ENCODE results near the gene EPHA4.
"Not testable (repeated sequence)": the region's sequence is repeated elsewhere in the genome, so short reads cannot be mapped to it uniquely, and the experiment has no call there.

Gene EPHA4

DNA sequence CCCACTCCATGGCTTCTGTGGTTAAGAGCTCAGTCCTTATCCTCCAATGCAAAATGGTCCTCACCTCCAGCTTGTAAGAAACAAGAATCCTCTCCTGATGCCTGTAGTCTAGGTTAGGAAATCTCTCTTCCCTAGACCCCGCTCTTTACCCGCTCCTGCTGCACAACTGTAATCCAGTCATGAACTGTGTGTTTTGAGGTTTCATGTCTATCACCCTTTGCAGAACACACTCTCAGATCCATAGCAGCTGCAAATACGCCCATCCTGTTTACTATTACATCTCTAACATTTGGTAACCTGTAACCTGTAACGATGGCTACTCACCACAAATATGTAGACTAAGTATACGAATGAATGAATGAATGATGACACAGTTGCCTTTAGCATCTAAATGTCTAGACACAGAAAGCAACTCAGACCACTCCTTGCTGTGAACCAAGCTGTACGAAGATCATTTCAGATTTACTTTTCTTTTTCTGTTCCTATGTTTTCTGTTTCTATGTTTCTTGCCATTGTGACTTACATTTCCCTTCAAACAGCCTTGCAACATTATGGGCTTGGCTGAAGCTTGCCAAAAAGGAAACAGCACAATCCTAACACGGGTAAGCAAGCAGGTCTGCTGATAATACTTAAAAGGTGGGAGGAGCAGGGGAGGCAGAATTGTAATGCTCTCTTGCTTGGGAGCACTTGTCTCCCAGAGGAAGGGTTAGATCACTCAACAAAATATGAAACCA lies 53.7 kb downstream of the EPHA4 start:
- no peak overlapping the region for H3K27ac ChIP-seq
- ChIA-PET CTCF (interaction anchor here (0.5 to 0.6 kb wide), 2 partner anchors 28 to 564 kb away, joined by 3 read pairs; no protein-coding TSS in a partner anchor), POLR2A (ENCODE audit: low non-redundant PET) (no interaction called here)
- no peak for DNase-seq (ENCODE audit: low spot score)
- TF ChIP-seq, protein P1, sequence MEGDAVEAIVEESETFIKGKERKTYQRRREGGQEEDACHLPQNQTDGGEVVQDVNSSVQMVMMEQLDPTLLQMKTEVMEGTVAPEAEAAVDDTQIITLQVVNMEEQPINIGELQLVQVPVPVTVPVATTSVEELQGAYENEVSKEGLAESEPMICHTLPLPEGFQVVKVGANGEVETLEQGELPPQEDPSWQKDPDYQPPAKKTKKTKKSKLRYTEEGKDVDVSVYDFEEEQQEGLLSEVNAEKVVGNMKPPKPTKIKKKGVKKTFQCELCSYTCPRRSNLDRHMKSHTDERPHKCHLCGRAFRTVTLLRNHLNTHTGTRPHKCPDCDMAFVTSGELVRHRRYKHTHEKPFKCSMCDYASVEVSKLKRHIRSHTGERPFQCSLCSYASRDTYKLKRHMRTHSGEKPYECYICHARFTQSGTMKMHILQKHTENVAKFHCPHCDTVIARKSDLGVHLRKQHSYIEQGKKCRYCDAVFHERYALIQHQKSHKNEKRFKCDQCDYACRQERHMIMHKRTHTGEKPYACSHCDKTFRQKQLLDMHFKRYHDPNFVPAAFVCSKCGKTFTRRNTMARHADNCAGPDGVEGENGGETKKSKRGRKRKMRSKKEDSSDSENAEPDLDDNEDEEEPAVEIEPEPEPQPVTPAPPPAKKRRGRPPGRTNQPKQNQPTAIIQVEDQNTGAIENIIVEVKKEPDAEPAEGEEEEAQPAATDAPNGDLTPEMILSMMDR (conservative IDR thresholded peaks at IDR 0.05; ENCODE audit: low read depth), result no peak

- no peak for DNase-seq (ENCODE audit: low spot score)
- CTCF ChIA-PET, result no interaction called here
- no peak overlapping the region for H3K27ac ChIP-seq
- POLR2A ChIA-PET (ENCODE audit: low non-redundant PET), result no interaction called here
- TF ChIP-seq, protein P1 (conservative IDR thresholded peaks at IDR 0.05; ENCODE audit: low read depth), result no peak
Measured at GRCh38 chr2:221517696-221518151, 54.4 kb downstream of the EPHA4 start.

DNA sequence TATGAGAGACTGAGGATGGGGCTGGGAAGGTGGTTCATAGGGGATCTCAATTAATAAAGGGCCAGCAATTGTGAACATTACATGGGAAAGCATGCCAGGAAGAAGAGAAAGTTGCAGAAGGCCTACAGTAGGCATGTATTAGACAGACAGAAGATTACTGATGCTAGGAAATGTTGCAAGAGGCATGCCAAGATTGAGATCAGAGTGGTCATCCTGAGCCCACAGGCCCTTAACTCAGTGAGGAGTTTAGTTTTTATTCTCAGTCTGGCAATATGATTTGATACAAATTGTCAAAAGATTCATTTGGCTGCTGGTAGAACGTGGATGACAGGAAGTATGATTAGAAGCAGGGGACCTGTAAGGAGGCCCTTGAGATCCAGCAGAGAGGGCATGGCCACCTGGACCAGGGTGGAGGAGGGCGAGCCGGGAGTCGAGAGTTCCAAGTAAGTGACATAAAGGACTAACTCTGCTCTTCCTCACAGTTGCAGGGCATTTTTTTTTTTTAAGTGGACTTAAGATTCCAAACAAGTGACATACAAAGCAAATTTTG lies 54.9 kb downstream of the EPHA4 start:
- DNase-seq (ENCODE audit: low spot score), result no peak
- ChIA-PET CTCF (no interaction called here), POLR2A (ENCODE audit: low non-redundant PET) (no interaction called here)
- no peak overlapping the region for H3K27ac ChIP-seq
- TF ChIP-seq, protein P1 (conservative IDR thresholded peaks at IDR 0.05; ENCODE audit: low read depth), result no peak

DNA sequence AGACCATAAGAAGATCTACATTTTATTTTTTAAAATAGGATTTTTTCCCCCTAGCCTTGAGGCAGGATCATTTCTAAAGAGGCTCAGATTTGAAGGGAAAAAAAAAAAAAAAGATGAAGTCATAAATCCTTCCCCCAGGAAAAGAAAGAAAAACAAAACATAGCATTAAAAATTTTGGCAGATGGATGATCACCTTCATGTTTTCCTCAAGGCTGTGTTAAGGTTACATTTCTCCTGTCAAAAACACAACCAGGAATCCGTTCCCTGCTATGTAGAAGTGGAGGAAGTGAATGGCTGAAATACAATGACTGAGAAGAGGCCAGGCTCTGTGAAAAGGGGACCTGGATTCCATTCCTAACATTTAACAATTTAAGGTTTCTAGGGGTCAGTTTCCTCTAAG lies 56.2 kb downstream of the EPHA4 start:
- ChIA-PET CTCF (no interaction called here), POLR2A (ENCODE audit: low non-redundant PET) (no interaction called here)
- H3K27ac ChIP-seq, result no peak overlapping the region
- DNase-seq (ENCODE audit: low spot score), result no peak
- TF ChIP-seq, protein P1 (conservative IDR thresholded peaks at IDR 0.05; ENCODE audit: low read depth), result no peak

DNA sequence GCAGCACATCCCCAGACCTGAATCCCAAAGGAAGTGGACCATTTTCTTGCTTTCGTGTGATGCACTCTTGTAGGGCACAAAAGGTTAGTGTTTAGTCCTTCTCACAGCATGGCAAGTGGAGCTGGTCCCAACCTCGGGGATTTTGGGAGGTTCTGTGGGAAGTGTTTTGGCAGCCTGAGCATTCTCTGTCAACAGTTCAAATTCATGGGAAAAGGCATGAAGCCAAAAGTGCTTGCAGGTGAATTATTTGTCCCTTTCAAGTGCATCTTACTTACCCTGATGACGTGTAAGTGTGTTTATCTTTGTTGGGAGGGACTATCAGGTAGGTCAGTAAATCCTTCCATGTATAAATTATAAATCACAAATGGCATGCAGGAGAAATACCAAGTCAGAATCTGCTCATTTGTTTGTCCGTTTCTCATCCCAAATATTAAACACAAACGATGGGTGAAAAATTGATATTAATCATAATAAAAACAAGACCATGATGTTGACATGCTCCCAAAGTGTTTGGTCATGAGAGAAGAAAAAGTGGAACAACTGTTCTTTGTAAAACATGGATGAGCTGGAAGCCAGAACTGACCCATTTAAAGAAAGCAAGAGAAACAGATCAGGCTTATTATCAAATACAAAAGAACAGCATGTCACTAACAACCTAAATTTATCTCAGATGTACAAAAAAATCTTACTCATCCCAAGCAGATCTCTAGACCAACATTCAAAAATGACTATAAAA lies 57.6 kb downstream of the EPHA4 start:
- POLR2A ChIA-PET (ENCODE audit: low non-redundant PET), result no interaction called here
- no peak overlapping the region for H3K27ac ChIP-seq
- DNase-seq (ENCODE audit: low spot score), result no peak
- TF ChIP-seq, protein P1 (conservative IDR thresholded peaks at IDR 0.05; ENCODE audit: low read depth), result no peak
- CTCF ChIA-PET, result no interaction called here

- ChIA-PET CTCF (no interaction called here), POLR2A (ENCODE audit: low non-redundant PET) (no interaction called here)
- DNase-seq (ENCODE audit: low spot score), result no peak
- TF ChIP-seq, protein P1 (conservative IDR thresholded peaks at IDR 0.05; ENCODE audit: low read depth), result no peak
- H3K27ac ChIP-seq, result no peak overlapping the region
Measured at GRCh38 chr2:221513232-221513631, 58.9 kb downstream of the EPHA4 start.

- CTCF ChIA-PET, result interaction anchor here (0.6 kb wide), 1 partner anchor 283 kb away, joined by 3 read pairs; no protein-coding TSS in a partner anchor
- H3K27ac ChIP-seq; POLR2A ChIA-PET (ENCODE audit: low non-redundant PET); DNase-seq (ENCODE audit: low spot score): not testable (repeated sequence)
Measured at GRCh38 chr2:221511325-221511724, 60.8 kb downstream of the EPHA4 start.
